DMS79 treated with DMSO at 0.1 percent for 48 hours (cell line): ENCODE measurements around the gene MAN1C1.
A peak's percentile ranks its signal among the peaks of the same experiment; 100 is the strongest.

Experiments used
- DNase-seq: peaks from one replicate; lab custom pipeline; 2025; lab: John Stamatoyannopoulos, UW

MAN1C1 gene

GRCh38 chr1:25614501-25615171 lies 2.0 kb upstream of the MAN1C1 start:
- no peak for DNase-seq

- no peak for DNase-seq
Measured at GRCh38 chr1:25615172-25615541, 1.4 kb upstream of the MAN1C1 start.

- DNase-seq = no peak
Measured at GRCh38 chr1:25615563-25616094, 962 bp upstream of the MAN1C1 start.

- DNase-seq = no peak
Measured at GRCh38 chr1:25616987-25617624, 515 bp downstream of the MAN1C1 start.

GRCh38 chr1:25617625-25618432 lies 1.2 kb downstream of the MAN1C1 start:
- DNase-seq = no peak

GRCh38 chr1:25618433-25618808 lies 1.8 kb downstream of the MAN1C1 start:
- no peak for DNase-seq

- DNase-seq = peak; percentile 89
Measured at GRCh38 chr1:25619101-25619890, 2.7 kb downstream of the MAN1C1 start.

GRCh38 chr1:25620211-25620610 lies 3.6 kb downstream of the MAN1C1 start:
- DNase-seq = no peak

- no peak for DNase-seq
Measured at GRCh38 chr1:25620701-25621350, 4.2 kb downstream of the MAN1C1 start.

GRCh38 chr1:25621876-25622275 lies 5.3 kb downstream of the MAN1C1 start:
- DNase-seq = no peak

GRCh38 chr1:25622531-25622930 lies 5.9 kb downstream of the MAN1C1 start:
- DNase-seq = no peak

- DNase-seq = no peak
Measured at GRCh38 chr1:25623007-25623406, 6.4 kb downstream of the MAN1C1 start.

- DNase-seq = no peak
Measured at GRCh38 chr1:25623731-25624130, 7.1 kb downstream of the MAN1C1 start.

- no peak for DNase-seq
Measured at GRCh38 chr1:25624156-25624555, 7.6 kb downstream of the MAN1C1 start.

- no peak for DNase-seq
Measured at GRCh38 chr1:25624604-25625003, 8.0 kb downstream of the MAN1C1 start.

- no peak for DNase-seq
Measured at GRCh38 chr1:25626018-25626417, 9.4 kb downstream of the MAN1C1 start.

- DNase-seq = no peak
Measured at GRCh38 chr1:25628741-25629421, 12.3 kb downstream of the MAN1C1 start.

- DNase-seq = no peak
Measured at GRCh38 chr1:25629836-25630235, 13.2 kb downstream of the MAN1C1 start.

- DNase-seq = no peak
Measured at GRCh38 chr1:25631750-25632485, 15.3 kb downstream of the MAN1C1 start.

- DNase-seq = no peak
Measured at GRCh38 chr1:25634066-25634465, 17.5 kb downstream of the MAN1C1 start.
